SK-N-SH (cell line): ENCODE measurements around the gene ZNF584.
"Not testable (repeated sequence)": the region's sequence is repeated elsewhere in the genome, so short reads cannot be mapped to it uniquely, and the experiment has no call there.

ENCODE experiments used
- RAD21 ChIP-seq: IDR thresholded peaks from 2 replicates; pipeline ENCODE4 v1.6.1; 2012; ENCODE audit warnings: mild to moderate bottlenecking, low read length
- RFX5 ChIP-seq: IDR thresholded peaks from 2 replicates; pipeline ENCODE4 v1.6.1; 2012; ENCODE audit warnings: mild to moderate bottlenecking, improper control_type of control experiment, low read length
- SMC3 ChIP-seq: IDR thresholded peaks from 2 replicates; pipeline ENCODE4 v1.6.1; 2012; ENCODE audit warnings: low read depth, low read length, improper control_type of control experiment
- YY1 ChIP-seq: IDR thresholded peaks from 2 replicates; pipeline ENCODE4 v1.4.0; 2012; ENCODE audit warnings: low read depth, mild to moderate bottlenecking
- TF ChIP-seq, protein P1 (sequence below): fragments of 200-600 bp; sonication (generic); IDR thresholded peaks from 2 replicates; pipeline ENCODE4 v1.6.1; 2017; ENCODE audit warnings: antibody characterized with exemption, mild to moderate bottlenecking, moderate library complexity
- TF ChIP-seq, protein P2 (sequence below): IDR thresholded peaks from 2 replicates; pipeline ENCODE4 v1.6.1; 2012; ENCODE audit warnings: mild to moderate bottlenecking, low read depth, low read length, moderate library complexity

- TF ChIP-seq, protein P1, sequence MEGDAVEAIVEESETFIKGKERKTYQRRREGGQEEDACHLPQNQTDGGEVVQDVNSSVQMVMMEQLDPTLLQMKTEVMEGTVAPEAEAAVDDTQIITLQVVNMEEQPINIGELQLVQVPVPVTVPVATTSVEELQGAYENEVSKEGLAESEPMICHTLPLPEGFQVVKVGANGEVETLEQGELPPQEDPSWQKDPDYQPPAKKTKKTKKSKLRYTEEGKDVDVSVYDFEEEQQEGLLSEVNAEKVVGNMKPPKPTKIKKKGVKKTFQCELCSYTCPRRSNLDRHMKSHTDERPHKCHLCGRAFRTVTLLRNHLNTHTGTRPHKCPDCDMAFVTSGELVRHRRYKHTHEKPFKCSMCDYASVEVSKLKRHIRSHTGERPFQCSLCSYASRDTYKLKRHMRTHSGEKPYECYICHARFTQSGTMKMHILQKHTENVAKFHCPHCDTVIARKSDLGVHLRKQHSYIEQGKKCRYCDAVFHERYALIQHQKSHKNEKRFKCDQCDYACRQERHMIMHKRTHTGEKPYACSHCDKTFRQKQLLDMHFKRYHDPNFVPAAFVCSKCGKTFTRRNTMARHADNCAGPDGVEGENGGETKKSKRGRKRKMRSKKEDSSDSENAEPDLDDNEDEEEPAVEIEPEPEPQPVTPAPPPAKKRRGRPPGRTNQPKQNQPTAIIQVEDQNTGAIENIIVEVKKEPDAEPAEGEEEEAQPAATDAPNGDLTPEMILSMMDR: not testable (repeated sequence)
- TF ChIP-seq, protein P2, sequence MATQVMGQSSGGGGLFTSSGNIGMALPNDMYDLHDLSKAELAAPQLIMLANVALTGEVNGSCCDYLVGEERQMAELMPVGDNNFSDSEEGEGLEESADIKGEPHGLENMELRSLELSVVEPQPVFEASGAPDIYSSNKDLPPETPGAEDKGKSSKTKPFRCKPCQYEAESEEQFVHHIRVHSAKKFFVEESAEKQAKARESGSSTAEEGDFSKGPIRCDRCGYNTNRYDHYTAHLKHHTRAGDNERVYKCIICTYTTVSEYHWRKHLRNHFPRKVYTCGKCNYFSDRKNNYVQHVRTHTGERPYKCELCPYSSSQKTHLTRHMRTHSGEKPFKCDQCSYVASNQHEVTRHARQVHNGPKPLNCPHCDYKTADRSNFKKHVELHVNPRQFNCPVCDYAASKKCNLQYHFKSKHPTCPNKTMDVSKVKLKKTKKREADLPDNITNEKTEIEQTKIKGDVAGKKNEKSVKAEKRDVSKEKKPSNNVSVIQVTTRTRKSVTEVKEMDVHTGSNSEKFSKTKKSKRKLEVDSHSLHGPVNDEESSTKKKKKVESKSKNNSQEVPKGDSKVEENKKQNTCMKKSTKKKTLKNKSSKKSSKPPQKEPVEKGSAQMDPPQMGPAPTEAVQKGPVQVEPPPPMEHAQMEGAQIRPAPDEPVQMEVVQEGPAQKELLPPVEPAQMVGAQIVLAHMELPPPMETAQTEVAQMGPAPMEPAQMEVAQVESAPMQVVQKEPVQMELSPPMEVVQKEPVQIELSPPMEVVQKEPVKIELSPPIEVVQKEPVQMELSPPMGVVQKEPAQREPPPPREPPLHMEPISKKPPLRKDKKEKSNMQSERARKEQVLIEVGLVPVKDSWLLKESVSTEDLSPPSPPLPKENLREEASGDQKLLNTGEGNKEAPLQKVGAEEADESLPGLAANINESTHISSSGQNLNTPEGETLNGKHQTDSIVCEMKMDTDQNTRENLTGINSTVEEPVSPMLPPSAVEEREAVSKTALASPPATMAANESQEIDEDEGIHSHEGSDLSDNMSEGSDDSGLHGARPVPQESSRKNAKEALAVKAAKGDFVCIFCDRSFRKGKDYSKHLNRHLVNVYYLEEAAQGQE: not testable (repeated sequence)
- not testable (repeated sequence) for TF ChIP-seq SMC3, RFX5, RAD21, YY1
Observed at GRCh38 chr19:58403920-58404478, 4.5 kb upstream of the ZNF584 start.
